GM19238 (cell line): ENCODE results near the gene MYO3B.

Source experiments
- DNase-seq: peaks from one replicate; pipeline ENCODE4 v3.0.0; 2011; ENCODE audit warnings: low spot score; ENCODE audit not compliant: insufficient read length

The MYO3B gene

DNA sequence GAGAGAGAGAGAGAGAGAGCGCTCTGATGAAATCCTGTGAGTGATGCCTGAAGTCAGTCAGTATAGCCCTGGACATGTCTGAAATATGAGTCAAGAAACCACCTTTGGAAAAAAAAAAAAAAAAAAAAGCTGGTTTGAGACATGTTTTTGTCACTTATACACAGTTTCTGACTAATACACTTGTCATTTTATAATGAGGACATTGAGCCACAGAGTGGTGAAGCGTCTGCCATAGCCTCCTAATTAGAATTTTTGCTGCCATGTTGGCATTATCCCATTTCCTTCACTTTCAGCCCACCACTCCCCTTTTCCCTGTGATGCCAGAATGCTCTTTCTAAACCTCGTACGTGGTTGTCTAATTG, 15.7 kb upstream of the MYO3B start:
- DNase-seq = no peak

DNA sequence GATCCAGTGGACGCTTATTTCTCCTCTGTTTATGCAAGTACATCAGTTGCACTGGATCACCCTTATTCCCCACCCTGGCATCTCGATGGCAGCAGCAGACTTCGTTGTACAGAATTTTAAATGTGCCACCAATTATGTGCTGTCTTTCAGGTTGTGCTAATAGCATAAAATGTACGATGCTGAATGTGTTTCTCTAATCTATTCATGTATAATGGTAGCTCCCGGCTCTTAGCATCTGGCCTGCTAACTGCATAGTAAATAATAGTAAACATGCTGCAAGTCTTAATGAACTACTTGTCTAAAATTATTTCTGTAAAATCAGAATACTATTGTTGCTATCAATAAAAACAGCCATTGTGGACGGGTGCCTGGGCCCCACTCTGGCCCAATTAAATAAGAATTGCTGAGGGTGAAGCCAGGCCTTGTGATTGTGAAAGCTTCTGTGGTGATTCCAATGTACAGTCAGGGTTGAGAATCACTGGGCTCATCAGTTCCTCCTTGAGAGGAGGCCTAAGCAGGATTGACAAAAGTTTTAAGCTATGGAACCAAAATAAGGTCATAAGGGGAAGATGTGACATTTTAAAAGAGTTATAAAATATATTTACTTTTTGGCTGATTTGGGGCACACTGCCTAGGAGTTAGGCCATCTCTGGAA, 14.4 kb upstream of the MYO3B start:
- no peak for DNase-seq

DNA sequence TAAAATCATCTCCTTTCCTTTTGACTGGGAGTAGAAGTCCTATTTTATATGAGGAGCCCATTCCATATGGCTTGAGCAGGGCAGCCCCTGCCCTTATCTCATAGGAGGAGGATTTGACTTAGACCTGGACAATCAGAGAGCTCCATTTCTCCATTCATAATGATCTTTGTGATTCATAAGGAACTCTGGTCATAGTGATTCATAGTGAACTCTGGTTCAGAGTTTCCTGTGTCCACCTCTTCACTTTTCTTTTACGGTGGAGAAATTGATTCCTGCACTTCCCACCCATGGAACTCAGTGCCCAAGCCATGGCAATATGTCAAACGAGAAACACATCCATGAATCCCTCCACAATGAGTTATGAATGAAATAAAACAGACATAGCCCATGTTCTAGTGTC, 12.8 kb upstream of the MYO3B start:
- no peak for DNase-seq

DNA sequence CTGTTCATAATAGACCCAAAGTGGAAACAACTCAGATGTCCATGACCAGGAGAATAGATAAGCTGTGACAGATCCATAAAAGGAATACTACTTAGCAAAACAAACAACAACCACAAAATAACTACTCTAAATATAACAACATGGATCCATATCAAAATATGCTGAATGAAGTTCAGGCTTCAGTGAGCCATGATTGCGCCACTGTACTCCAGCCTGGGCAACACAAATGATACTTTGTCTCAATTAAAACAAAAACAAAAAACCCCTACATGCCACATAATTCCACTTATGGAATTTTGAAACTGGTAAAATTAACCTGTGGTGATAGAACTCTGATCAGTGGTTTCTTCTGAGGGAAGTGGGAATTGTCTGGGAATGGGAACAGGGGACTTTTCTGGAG, 11.2 kb upstream of the MYO3B start:
- DNase-seq = no peak

DNA sequence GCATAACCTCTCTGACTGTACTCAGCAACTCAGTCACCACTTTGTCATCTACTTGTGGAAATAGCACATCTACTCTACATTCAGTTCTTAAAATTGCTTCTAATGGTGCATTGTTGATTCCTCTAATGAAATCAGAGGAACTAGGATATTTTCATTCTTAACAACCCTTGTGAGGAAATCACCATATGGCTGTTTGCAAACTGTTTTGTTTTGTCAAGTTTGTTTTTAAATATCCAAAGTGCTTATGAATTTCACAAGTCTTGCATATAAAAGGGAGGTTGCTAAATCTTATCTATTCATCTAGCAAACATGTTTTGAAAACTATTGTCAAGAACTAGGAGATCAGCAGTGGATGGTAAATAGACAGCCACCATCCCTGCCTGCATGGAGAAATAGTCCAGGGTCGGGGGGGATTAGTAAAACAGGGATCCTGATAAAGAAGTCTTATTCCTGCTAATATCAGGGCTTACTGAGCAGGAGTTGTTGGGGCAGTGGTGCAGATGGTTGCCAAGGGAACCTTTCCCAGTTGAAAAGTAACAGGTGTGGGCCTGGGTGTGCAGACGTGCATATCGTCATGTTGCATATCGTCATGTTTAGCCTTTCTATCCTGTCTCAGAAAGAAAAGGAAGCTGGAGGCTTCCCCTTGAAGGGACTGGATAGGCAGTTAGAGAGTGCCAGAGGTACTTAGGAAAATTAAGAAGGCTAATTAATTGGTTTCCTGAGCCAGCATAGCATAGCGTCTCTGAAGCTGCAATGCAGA, 7.5 kb upstream of the MYO3B start:
- DNase-seq = no peak

DNA sequence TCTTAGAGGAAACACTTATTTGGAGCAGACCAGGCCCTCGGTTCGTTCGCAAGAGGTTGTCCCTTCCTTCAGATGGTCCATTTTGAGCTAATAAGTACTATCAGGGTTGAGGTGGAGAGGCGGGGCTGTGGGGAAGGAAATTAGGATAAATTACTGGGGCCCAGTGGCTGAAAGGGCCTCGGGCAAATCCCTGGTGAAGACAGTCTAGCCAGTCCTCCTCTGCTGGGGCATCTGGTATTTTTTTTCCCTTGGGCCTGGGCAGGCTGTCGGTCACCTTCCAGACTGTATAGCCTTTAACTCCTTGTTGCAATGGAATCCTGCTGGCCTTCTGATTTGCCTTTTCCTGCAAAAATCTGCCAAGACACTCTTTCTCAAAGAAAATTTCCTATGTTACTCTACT, 1.7 kb upstream of the MYO3B start:
- DNase-seq = no peak

DNA sequence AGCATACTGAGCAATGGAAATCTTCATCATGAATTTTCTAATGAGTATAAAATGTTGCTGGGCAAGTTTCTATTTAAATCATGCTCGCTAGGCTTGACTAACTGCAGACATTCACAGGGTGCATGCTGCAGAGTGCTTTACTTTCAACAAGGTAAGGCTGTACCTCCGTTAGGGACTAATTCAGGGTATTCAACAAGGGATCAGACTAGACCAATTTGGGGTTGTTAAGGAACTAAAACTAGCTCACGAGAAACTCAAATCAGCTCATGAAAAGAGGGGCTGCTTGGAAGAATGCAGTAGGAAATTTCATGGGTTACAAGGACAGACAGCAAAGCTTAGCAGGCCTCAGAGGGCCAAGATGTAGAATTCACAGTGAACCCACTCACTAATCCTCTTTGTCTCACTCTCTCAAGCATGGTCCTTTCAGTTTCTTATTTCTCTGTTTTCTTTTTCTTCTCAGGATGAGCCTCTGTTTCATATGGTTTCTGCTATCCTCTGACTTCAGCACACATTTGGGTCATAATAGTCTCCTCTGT, 2.2 kb downstream of the MYO3B start:
- DNase-seq = no peak

DNA sequence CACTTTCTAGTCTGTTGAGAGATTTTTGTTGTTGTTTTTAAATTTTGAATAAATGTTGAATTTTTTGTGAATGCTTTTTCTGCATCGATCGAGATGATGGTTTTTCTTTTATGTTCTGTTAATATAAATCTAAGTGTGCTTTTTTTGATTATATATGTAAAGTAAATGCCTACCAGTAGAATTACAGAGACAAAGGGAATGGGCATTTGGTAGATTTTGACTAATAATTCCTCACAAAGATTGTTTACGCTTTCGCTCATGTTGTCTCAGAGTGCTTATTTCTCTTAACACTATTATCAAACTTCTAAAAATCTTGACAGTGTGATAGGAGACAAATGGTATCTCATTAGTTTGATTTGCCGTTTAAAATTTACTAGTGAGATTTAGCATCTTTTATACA, 3.7 kb downstream of the MYO3B start:
- DNase-seq = no peak

DNA sequence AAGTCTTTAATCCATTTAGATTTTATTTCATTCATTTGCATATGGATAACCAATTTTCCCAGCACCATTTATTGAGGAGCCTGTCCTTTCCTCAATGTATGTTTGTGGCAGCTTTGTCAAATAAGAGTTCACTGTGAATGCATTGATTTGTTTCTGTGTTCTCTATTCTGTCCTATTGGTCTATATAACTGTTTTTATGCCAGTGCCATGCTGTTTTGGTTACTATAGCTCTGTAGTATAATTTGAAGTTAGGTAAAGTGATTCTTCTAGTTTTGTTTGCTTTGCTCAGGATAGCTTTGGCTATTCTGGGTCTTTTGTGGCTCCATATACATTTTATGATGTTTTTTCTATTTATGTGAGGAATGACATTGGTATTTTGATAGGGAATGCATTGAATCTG, 7.4 kb downstream of the MYO3B start:
- DNase-seq = no peak

DNA sequence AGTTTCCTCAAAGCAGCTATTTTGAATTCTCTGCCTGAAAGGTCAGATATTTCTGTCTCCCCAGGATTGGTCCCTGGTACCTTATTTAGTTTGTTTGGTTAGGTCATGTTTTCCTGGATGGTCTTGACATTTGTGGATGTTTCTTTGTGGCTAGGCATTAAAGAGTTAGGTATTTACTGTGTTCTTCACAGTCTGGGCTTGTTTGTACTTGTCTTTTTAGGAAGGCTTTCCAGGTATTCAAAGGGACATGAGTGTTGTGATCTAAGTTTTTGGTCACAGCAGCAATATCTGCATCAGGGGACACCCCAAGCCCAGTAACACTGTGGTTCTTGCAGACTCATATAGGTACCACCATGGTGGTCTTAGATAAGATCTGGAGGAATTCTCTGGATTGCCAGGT, 11.8 kb downstream of the MYO3B start:
- DNase-seq = no peak

DNA sequence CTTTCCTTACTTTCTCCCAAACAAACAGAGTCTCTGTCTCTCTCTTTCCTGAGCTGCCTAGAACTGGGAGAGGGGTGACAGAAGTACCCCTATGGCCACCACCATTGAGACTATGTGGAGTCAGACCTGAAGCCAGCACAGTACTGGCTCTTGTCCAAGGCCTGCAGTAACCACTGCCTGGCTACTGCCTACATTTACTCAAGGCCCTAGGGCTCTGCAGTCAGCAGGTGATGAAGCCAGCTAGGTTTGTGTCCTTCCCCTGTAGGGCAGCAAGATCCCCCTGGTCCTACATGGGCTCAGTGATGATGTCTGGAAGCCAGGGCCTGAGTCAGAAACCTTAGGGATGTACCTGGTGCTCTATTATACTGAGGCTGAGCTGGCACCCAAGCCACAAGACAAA, 12.2 kb downstream of the MYO3B start:
- no peak for DNase-seq

DNA sequence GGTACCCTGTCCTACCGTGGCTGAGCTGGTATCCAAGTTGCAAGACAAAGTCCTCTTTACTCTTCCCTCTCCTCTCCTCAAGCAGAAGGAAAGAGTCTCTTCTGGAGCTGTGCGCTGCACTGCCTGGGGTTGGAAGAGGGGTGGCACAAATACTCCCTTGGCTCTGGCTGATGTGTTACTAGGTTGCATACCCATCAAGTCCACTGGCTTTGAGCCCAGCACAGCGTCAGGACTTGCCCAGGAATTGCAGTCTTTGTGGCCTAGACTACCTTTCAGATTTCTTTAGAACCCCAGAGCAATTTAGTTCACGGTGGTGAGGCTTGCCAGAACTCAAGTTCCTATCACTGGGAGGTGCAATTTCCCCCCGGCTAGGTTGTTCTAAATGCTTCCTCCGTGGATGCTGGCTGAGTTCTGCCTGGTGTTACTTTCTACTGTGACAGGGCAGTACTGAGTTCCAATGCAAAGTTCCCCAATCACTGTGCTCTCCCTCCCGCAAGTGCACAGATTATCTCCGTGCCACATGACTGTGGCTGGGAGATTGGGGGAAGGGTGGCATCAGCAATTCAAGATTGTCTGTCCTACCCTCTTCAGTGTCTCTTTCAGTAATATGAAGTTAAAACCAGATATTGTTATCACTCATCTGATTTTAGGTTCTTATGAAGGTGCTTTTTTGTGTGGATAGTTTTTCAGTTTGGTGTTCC, 13.4 kb downstream of the MYO3B start:
- no peak for DNase-seq

DNA sequence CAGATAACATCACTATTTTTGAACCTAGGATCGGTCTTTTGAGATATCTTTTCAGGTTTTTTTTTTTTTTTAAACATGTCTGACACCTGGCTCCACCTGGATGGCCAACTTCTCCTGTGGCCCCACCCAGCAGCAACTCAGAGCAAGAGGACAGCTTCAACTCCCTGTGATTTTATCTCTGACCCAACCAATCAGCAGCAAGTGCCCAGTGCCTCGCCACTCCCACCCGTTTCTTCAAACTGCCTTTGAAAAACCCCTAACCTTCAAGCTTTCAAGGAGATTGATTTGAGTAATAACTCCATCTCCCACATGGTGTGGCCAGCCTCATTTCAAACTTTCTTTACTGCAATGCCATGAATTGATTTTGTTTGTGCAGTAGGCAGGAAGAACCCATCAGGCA, 19.0 kb downstream of the MYO3B start:
- no peak for DNase-seq

DNA sequence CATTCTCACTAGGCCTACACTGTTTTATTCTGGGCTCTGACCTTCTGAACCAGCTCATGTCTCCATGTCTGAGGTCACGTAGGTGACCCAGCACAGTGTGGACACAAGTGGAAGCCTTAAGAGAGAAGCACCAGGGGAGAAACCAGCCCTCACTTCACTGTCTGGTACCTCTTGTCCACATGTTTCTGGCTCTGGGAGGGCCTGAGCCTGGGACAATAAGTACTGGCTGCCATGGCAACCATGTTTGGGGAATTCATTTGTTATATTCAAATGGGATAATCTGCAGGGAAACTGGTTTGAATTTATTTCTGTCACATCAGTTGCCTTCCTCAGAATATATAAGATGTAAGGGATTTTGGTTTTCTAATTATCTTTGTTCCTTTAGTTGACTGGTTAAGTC, 23.3 kb downstream of the MYO3B start:
- no peak for DNase-seq

DNA sequence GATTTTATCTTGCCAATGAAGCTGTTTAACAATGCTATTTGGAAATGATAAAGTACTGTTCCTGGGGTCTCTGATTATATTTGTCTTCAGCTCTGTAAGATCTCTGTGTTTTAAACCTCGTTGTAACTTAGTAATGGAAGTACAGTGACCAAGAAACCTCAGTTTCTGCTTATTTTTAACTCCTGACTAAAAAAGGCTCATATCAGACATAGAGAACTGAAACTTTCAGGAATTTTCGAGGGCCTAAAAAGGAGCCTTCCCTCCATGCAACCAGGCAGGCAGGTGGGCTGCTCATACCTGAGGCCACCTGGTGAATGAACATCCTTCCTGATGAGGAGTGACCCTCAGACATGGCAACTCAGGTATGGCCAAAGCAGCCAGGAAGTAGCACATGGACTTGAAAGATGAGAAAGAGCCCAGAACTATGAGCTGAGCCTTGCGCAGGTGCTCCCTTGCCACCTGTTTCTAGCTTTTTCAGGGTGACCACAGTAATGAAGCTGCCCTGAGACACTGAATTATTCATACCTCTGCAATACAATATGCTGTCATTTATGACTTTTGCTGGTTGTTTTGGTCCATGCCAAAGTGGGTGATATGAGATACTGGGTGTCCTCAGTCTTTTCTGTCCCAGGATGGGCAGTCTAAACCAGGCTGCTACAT, 23.9 kb downstream of the MYO3B start:
- no peak for DNase-seq

DNA sequence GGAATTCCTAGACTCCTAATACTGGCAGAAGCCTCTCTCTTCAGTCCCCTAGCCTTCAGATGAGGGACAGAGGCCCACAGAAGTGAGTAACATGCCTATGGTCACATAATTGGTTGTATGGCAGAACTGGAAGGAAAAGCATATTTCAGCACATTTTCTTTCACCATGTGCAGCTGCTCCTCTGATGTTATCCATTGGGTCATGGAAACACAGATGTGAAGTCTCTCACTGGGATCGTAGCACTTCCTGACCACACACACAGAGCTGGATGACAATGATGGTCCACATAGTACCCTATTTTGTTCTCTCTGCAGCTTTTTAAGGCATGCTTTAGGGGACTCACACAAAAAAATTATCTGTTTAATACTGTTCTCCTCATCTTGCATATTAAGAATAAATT, 24.5 kb downstream of the MYO3B start:
- DNase-seq = no peak

DNA sequence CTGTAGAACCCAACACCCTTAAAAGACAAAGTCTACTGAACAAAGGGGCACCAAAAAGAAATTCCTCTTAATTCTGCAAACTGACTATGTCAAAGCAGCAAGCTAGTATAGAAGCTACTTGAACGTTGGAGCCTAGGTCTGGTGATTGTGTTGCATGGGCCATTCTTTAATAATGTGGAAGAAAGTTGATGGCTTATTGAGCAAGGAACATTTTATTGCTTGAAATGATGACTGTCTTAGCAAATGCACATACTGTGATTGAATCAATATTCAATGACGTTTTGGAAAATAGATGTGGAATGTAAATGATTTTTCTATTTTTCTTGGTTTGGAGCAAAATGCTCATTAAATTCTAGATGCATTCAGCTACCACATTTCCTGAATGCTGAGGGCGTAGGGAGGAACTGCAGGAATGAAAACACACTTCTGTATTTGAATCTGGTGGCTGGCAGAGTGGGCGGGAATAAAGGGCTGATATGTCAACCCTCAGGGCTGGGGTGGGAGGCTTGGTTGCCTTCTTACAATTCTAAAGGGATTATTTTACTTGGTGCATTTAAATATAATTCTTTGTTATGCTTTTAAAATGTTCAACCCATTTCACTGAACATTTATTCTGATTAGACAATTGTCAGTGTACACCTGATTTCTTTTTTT, 26.5 kb downstream of the MYO3B start:
- DNase-seq = no peak

DNA sequence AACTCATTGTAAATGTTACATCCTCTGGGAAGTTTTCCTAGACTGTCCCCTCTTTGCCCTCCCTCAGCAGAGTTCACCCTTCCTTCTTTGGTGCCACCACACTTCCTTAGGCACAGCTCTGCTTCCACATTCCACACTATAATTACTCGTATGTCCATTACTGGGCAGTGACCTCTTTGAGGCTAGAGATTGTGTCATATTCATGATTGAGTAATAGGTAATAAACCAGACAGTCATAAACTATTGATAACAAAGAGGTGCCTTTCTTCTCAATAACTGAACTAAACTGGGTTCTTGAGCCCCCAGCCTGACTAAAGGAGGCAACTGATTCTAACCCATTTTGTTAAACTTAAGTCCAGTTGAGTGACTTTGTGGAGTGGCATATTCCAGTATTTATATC, 28.3 kb downstream of the MYO3B start:
- no peak for DNase-seq

DNA sequence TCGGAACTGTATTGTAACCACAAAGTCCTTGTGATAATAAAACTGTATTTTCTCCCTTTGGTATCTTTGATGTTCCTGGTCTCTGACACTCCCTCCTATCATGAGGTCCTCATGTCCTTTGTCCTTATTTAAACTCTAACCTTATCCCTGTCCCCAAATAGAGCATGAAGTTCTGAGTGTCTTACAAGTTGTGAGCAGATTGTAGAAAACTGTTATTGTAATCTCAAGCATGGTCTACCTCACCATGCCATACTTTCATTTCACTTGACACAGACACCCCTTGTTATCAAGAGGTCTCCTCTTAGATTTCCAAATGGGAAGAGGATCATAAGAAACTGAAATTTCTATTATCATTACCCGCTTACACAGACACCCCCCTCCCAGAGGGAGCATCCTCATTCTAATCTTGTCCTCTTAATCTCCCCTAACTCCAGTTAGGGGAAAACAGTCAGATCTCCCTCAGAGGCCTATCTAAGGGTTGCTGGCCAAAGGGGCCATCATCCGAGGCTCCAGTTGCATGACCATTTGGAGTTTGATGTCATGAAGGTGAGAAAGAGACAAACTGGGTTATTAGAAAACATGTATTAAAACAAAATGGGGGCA, 29.0 kb downstream of the MYO3B start:
- DNase-seq = no peak

DNA sequence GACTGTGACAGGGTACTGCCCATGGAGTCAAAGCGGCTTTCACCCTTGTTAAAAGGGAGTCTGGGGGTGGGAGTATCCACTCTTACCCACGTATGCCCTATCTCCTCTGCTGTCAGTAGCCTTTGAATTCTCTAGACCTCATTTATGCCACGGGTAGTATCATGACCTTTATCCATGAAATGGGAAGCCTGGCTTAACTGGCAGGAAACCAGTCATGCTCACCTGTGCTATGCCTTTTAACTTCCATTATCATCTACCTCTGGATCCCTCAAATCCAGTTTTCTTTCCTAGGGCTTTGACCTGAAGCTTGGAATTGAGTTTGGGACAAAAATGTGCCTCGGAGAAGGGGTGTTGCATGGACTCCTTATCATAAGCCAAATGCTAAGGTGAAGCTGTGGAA, 30.0 kb downstream of the MYO3B start:
- no peak for DNase-seq

DNA sequence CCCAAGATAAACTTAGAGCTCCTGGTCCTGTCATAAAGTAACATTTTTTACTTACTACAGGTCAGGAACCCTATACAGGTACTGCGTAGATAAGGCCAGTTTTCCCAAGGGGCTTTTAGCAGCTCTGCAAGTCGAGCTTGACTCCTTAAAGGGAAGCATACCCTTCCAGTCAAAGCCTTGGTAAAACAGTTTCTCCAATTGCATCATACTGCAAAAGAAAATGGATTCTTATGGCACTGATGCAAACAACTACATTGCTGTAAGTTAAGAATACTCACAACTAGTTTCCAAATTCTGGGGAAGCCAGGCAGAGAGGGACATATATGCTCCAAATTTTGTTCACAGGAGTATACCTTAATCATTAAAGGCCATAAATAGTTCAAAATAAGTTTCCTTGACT, 31.0 kb downstream of the MYO3B start:
- DNase-seq = no peak
